GM18867 (cell line): Measurements from ENCODE around the gene IPPK.

Source experiments
- ATAC-seq: cut with Tn5 transposase; IDR thresholded peaks from one replicate; pipeline ENCODE4 v1.9.1; 2021; ENCODE audit warnings: mild to moderate bottlenecking, moderate library complexity; ENCODE audit not compliant: unreplicated experiment

IPPK gene

DNA sequence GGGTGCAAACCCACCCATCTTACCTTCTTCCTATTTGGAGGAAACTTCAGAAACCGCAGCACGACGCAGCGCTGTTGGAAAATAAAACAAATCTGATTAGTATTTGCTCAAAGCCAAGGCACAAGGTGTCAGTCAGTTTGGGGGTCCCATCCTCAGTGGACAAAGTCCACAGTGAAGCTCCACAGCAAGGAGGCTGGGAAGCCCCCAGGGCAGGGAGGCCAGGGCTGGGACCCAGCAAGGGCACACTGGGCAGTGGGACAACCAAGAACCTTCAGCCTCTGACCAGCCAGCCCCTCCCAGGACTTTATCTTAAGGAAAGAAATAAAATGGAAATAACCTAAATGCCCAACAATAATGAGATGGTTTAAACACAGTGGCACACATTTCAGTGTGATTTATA is 11.3 kb downstream of the IPPK start:
- no peak for ATAC-seq

- no peak for ATAC-seq
Measured at GRCh38 chr9:92658176-92658575, 11.8 kb downstream of the IPPK start.

DNA sequence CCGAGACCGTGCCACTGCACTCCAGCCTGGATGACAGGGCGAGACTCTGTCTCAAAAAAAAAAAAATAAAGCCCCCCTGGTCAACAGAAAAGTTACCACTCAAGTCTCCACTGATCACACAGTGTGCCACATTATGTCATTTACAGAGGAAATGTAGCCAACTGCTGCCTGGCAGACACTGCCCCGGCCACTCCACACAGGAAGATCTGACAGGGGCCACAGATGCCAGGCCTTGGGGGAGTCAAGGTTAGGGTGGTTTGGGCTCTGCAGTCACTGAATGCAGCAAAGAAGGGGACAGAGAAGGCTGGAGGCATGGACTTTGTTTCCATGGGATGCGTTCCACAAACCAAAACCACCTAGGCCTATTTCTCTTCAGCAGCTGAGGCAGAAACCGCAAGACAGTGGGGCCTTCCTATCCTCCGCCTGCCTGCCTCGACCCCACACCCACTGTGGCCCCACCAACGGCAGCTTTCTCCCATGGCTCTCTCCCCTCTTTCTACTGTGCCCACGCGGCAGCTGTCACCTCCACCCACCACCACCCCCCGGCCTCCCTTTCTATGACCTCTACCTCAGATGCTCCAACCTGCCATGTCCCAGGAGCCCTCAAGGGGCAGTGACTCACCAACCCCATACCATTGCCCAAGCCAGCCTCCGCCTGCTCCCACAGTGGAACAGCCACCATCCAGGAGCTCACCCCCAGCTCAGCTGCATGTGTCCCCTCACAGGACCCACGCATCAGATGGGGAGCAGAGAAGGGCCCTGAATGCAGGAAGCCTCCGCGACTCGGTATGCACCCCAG is 12.4 kb downstream of the IPPK start:
- ATAC-seq: no peak

DNA sequence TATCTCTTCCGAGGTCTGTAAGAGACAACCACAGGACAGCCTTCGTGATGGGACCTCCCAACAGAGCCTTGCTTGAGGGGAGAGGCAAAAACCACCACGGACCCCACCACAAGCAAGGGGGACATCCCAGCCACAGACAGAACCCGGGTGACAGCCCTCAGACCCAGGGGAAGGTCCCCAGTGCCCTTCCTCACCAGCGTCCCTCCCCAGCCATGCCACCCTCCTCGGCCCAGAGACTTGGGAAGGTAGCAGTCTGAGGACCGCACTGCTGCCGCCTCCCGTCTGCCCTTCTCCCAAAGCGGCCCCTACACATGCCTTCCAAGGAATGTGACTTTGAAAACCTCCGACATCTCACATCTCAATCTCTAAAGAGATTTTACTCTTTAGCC is 13.4 kb downstream of the IPPK start:
- ATAC-seq: no peak

- no peak for ATAC-seq
Measured at GRCh38 chr9:92655896-92656536, 13.9 kb downstream of the IPPK start.

- ATAC-seq: no peak
Measured at GRCh38 chr9:92655366-92655765, 14.6 kb downstream of the IPPK start.

- ATAC-seq: no peak
Measured at GRCh38 chr9:92654481-92655301, 15.2 kb downstream of the IPPK start.

DNA sequence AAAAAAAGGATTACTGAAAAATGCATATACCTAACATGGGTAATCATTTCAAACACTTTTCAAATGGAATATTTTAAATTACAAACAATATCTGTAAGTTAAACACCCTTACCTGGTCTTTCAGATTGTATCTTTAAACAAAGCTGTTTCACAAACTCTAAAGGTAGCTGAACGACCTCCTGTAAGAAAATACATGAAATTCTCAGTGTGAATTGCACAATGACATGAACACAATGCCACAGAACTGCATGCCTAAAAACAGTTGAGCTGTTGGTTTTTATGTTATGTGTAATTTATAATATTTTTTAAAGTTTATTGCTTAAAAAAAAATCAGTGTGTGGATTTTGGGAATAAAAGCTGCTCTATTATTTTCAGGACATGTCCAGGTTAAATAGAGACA is 17.5 kb downstream of the IPPK start:
- no peak for ATAC-seq

DNA sequence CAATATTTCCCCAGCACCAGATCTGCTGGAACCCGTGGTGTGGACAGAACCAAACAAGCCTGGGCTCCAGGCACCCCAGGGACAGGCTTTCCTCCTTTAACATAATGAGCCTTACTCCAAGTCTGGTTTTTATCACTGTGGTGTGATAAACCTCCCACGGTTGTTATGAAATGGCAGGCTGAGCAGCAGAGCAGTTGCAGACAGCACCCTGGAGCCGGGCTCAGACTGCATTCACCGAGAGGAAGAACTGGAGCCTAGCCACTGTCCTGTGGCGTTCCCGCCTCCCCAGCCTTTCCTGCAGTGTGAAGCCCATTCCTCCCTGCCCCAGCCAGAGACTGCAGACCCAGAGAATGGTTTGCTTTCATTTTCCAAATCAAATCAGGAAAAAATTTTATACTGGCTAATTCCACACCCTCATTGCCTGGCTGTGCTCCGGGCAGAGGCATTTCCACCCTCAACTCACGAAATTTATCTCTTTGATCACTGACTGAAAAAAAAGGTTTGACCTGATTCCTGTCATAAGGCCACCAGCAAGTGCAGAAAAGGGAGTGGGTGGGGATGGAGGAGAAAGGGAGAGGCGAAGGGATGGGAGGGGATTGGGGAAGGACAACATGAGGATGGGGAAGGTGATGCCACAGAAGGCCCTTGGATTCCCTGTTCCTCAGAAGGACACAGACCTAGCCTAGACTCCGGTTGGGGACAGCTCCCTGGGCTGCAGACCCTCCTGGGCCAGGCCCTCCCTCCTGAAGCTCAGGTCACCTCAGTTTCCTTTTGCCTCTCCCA is 18.9 kb downstream of the IPPK start:
- ATAC-seq: no peak

DNA sequence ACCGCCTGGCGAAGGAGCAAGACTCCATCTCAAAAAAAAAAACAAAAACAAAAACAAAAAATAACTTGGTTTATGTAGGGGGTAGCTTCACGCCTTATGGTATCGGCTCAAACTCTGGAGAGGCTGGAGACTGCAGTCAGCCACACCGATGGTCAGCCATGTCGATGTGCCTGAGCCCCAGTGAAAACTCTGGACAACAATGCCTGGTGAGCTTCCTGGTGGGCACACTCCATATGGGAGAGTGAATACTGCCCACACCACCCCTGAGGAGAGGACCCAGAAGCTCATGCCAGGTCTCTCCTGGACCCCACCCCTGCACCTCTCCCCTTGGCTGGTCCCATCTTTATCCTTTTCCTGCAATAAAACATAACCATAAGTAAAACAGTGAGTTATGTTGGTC is 19.6 kb downstream of the IPPK start:
- no peak for ATAC-seq

DNA sequence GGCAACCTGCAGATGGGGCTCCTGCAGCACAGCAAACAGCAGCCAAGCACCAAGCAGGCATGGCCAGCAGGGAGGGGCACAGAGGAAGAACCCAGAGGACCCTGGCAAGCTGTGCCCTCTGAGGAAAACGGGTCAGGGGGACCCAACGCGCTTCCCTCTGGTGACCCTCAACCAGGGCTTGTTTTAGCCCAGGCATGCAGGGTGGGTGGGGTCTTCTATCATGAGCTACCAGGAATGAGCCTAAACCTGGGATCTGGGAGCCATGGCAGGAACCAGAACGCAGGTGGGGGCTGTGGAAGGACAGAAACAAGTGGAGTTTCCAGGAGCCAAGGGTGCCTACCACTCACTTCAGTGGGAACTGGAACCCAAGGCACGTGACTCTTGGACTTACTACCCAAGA is 20.9 kb downstream of the IPPK start:
- no peak for ATAC-seq

GRCh38 chr9:92648474-92648971 is 21.4 kb downstream of the IPPK start:
- ATAC-seq: no peak

DNA sequence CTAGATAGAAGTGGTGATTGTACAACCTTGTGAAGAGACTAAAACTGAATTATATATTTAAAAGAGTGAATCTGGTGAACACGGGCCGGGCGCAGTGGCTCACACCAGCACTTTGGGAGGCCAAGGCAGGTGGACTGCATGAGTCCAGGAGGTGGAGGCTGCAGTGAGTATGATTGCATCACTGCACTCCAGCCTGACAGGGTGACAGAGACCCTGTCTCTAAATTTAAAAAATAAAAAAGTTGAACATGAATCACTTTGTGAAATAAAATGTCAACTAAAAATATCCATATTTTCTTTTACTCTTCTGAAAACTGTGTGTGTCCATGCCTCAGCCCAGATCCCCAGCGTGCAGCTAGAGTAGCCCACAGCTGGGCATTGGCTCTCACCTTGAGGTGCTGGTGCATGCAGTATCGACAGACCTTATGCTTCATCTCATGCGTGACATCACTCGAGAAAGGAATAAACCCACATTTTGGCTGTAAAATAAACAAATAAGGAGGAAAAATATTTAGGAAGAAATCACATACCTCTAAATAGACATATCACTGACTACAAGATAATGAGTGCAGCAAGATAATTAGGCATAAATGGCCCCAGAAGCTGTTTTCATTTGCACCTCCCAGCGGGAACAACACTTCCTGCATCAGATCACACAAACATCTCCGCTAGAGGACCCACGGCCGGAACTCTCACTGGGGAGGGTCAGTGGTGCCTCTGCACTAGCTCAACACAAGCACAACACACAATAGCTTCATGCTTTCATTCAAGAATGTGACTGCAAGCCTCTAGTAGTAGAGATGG is 22.1 kb downstream of the IPPK start:
- no peak for ATAC-seq

- ATAC-seq: no peak
Measured at GRCh38 chr9:92645041-92645440, 24.9 kb downstream of the IPPK start.

- ATAC-seq: no peak
Measured at GRCh38 chr9:92644278-92644677, 25.7 kb downstream of the IPPK start.

DNA sequence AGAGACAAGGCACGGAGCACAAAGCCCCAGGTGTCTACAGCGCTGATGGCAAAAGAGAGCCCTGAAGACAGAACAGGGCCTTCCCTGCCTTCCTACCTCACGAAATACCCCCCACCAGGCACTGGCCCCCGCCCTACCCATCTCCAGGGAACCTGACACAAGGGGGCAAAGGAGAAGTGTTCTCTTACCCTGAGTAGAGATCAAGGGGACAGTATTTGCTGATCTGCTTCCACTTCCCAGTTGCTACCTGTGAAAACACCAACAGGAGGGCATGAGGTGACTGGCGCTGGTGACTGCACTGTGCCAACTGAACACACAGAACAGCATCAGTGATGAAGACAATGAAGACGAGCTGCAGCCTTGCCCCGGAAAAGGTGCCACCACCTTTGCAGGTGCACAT is 27.4 kb downstream of the IPPK start:
- ATAC-seq: no peak

DNA sequence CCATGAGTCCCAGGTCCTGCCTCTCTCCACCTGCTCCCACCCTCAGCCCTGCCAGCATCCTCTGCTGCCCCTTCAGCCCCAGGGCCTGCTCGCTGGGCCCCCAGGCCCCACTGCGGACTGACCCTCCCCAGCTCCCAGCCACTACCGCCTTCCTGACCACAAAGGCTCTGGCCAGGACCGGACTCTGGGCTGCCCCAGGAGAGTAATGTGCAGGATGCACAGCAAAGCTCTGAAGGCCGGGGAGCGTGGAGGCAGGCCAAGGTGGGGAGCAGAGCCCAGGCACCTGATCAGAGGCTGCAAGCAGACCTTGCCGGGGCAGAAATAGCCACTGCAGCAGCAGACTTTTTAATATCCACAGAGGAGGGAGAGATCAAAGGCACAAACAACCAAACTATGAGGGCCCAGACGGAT is 27.9 kb downstream of the IPPK start:
- ATAC-seq: no peak

GRCh38 chr9:92641092-92641809 is 28.7 kb downstream of the IPPK start:
- no peak for ATAC-seq

GRCh38 chr9:92640398-92641091 is 29.4 kb downstream of the IPPK start:
- ATAC-seq: no peak
